Measurements from ENCODE around the gene SPNS3. TPM values are rescaled to one million over a fixed set of nuclear protein-coding genes. Genes with fewer than 3 reads are reported as not detected.

The SPNS3 gene
- total RNA-seq, 4 donors from 2014 or later = 1.7 TPM; not detected in 3

GRCh38 chr17:4527566-4528125 lies 93.9 kb downstream of the SPNS3 start:
- no peak for TF ChIP-seq CTCF (IDR thresholded peaks at IDR 0.05; ENCODE audit: low read depth)

GRCh38 chr17:4529533-4530152 lies 95.9 kb downstream of the SPNS3 start:
- TF ChIP-seq CTCF (IDR thresholded peaks at IDR 0.05; ENCODE audit: low read depth) = no peak

- no peak for TF ChIP-seq CTCF (IDR thresholded peaks at IDR 0.05; ENCODE audit: low read depth)
Observed at GRCh38 chr17:4530799-4531730, 97.3 kb downstream of the SPNS3 start.

GRCh38 chr17:4531988-4532736 lies 98.4 kb downstream of the SPNS3 start:
- no peak for TF ChIP-seq CTCF (IDR thresholded peaks at IDR 0.05; ENCODE audit: low read depth)

GRCh38 chr17:4532860-4533522 lies 99.3 kb downstream of the SPNS3 start:
- no peak for TF ChIP-seq CTCF (IDR thresholded peaks at IDR 0.05; ENCODE audit: low read depth)

- no peak for TF ChIP-seq CTCF (IDR thresholded peaks at IDR 0.05; ENCODE audit: low read depth)
Observed at GRCh38 chr17:4533523-4534504, 100.1 kb downstream of the SPNS3 start.
